H1 (cell line): ENCODE results near the gene SCRN1. TPM values are rescaled to one million over a fixed set of nuclear protein-coding genes. Genes with fewer than 3 reads are reported as not detected.

Experiments
- CTCF ChIA-PET: fragments of 300-600 bp; sonication (Branson Sonifier 250); formaldehyde crosslinking; loops from one replicate; lab custom pipeline; 2021; ENCODE audit not compliant: partially characterized antibody; lab: Charles Lee
- POLR2A ChIA-PET: fragments of 300-600 bp; sonication (Branson Sonifier 250); formaldehyde crosslinking; loops from one replicate; lab custom pipeline; 2021; ENCODE audit warnings: inconsistent platforms; ENCODE audit not compliant: partially characterized antibody; lab: Charles Lee
- DNase-seq, 2 experiments: peaks; one replicate each; pipeline versions ENCODE4 v3.0.0 to v3.0.0-alpha.2; 2010 to 2022; ENCODE audit warnings: low spot score in 2 of 2, low read depth in 1 of 2, mixed read lengths in 1 of 2
- FAIRE-seq: peaks from 2 replicates; lab custom pipeline; 2011; peaks lifted over from hg19 to GRCh38; lab: Jason Lieb, UNC
- H2AFZ ChIP-seq: 2 replicates; pipeline ENCODE4 v1.8.1; 2012; ENCODE audit warnings: low read length, inconsistent platforms
- H2AK5ac ChIP-seq: 2 replicates; pipeline ENCODE4 v1.6.1; 2013; ENCODE audit warnings: low read depth, low read length
- H2BK120ac ChIP-seq: replicated peaks from 2 replicates; pipeline ENCODE3; 2013; ENCODE audit warnings: low read depth, low read length, inconsistent platforms
- H2BK12ac ChIP-seq: 2 replicates; pipeline ENCODE4 v1.6.1; 2013; ENCODE audit warnings: low read depth, low read length
- H2BK15ac ChIP-seq: 2 replicates; pipeline ENCODE4 v1.6.1; 2013; ENCODE audit warnings: low read length
- H2BK20ac ChIP-seq: 2 replicates; pipeline ENCODE4 v1.6.1; 2013; ENCODE audit warnings: low read length
- H2BK5ac ChIP-seq: 2 replicates; pipeline ENCODE4 v1.6.1; 2013; ENCODE audit warnings: low read depth, low read length
- H3K14ac ChIP-seq: 2 replicates; pipeline ENCODE4 v1.6.1; 2013; ENCODE audit warnings: inconsistent platforms; ENCODE audit not compliant: insufficient read length
- H3K18ac ChIP-seq: 2 replicates; pipeline ENCODE4 v1.6.1; 2013; ENCODE audit warnings: low read length; ENCODE audit errors: extremely low read depth
- H3K23ac ChIP-seq: 2 replicates; pipeline ENCODE4 v1.6.1; 2013; ENCODE audit warnings: inconsistent platforms; ENCODE audit not compliant: insufficient read length
- H3K23me2 ChIP-seq: 2 replicates; pipeline ENCODE4 v1.6.1; 2013; ENCODE audit warnings: low read depth, low read length
- H3K27ac ChIP-seq: 2 replicates; pipeline ENCODE4 v1.6.1; 2011; ENCODE audit warnings: low read depth, low read length, inconsistent platforms
- H3K27me3 ChIP-seq, 4 experiments: replicated peaks in 1 of 4; 1 replicate in 1 of 4; 2 replicates in 3 of 4; pipeline versions ENCODE4 v1.6.1 to v1.8.1; 2011 to 2013; ENCODE audit warnings: low read length in 3 of 4, mild to moderate bottlenecking in 3 of 4, inconsistent platforms in 2 of 4, mixed read lengths in 2 of 4, moderate library complexity in 1 of 4; ENCODE audit not compliant: control insufficient read depth in 3 of 4, insufficient read depth in 3 of 4; ENCODE audit errors: extremely low read depth in 1 of 4
- H3K36me3 ChIP-seq, 4 experiments: 2 replicates each; pipeline versions ENCODE4 v1.6.1 to v1.8.1; 2011 to 2013; ENCODE audit warnings: mild to moderate bottlenecking in 4 of 4, low read length in 3 of 4, moderate library complexity in 2 of 4, control low read depth in 1 of 4, inconsistent platforms in 1 of 4; ENCODE audit not compliant: insufficient read depth in 4 of 4, control insufficient read depth in 2 of 4
- H3K4ac ChIP-seq: replicated peaks from 2 replicates; pipeline ENCODE3; 2013; ENCODE audit warnings: low read length, low read depth, mixed read lengths, inconsistent platforms; ENCODE audit not compliant: insufficient read length
- H3K4me1 ChIP-seq, 4 experiments: replicated peaks in 1 of 4; 1 replicate in 1 of 4; 2 replicates in 3 of 4; pipeline versions ENCODE4 v1.6.1 to v1.8.1; 2011 to 2013; ENCODE audit warnings: low read length in 3 of 4, inconsistent platforms in 2 of 4, mixed read lengths in 1 of 4; ENCODE audit not compliant: insufficient read depth in 4 of 4, control insufficient read depth in 3 of 4
- H3K4me2 ChIP-seq, 2 experiments: 2 replicates each; pipeline versions ENCODE4 v1.6.1 to v1.8.1; 2011 to 2013; ENCODE audit warnings: low read depth in 2 of 2, low read length in 2 of 2, control low read depth in 1 of 2, inconsistent platforms in 1 of 2, mild to moderate bottlenecking in 1 of 2; ENCODE audit not compliant: insufficient read depth in 1 of 2
- H3K4me3 ChIP-seq, 4 experiments: fragments of 200-600, 300-600 bp in 1 of 4; sonication (generic), shearing (Covaris generic), sonication (Bioruptor Twin) in 1 of 4; 2 replicates each; pipeline versions ENCODE4 v1.5.1 to v1.8.1; 2011 to 2016; ENCODE audit warnings: low read length in 4 of 4, low read depth in 3 of 4, control low read depth in 2 of 4, inconsistent platforms in 2 of 4, mild to moderate bottlenecking in 2 of 4, mixed read lengths in 1 of 4, moderate library complexity in 1 of 4; ENCODE audit not compliant: insufficient read depth in 2 of 4; ENCODE audit errors: extremely low read depth in 1 of 4
- H3K56ac ChIP-seq: replicated peaks from 2 replicates; pipeline ENCODE3; 2013; ENCODE audit warnings: low read depth, mild to moderate bottlenecking, mixed read lengths, low read length, inconsistent platforms; ENCODE audit not compliant: insufficient read length
- H3K79me1 ChIP-seq: 2 replicates; pipeline ENCODE4 v1.6.1; 2013; ENCODE audit warnings: low read depth, low read length, control low read depth
- H3K79me2 ChIP-seq, 2 experiments: 2 replicates each; pipeline versions ENCODE4 v1.6.1 to v1.8.1; 2012 to 2013; ENCODE audit warnings: low read length in 2 of 2, mild to moderate bottlenecking in 2 of 2, inconsistent platforms in 1 of 2; ENCODE audit not compliant: insufficient read depth in 2 of 2, control insufficient read depth in 1 of 2
- H3K9ac ChIP-seq, 4 experiments: replicated peaks in 1 of 4; 1 replicate in 1 of 4; 2 replicates in 3 of 4; pipeline versions ENCODE4 v1.6.1 to v1.8.1; 2011 to 2013; ENCODE audit warnings: low read depth in 3 of 4, low read length in 3 of 4, control low read depth in 2 of 4, mild to moderate bottlenecking in 2 of 4, moderate library complexity in 2 of 4, inconsistent platforms in 1 of 4; ENCODE audit errors: extremely low read depth in 1 of 4
- H3K9me3 ChIP-seq, 2 experiments: 2 replicates each; pipeline versions ENCODE4 v1.6.1 to v1.8.1; 2012 to 2013; ENCODE audit warnings: mild to moderate bottlenecking in 2 of 2, moderate library complexity in 2 of 2, control low read depth in 1 of 2, inconsistent platforms in 1 of 2, low read depth in 1 of 2, low read length in 1 of 2, mixed read lengths in 1 of 2; ENCODE audit not compliant: insufficient read depth in 2 of 2
- H4K20me1 ChIP-seq, 2 experiments: replicated peaks in 1 of 2; 2 replicates each; pipeline versions ENCODE3 to v1.8.1; 2011 to 2013; ENCODE audit warnings: inconsistent platforms in 2 of 2, low read length in 2 of 2, mild to moderate bottlenecking in 1 of 2; ENCODE audit not compliant: insufficient read depth in 2 of 2, control insufficient read depth in 1 of 2
- H4K5ac ChIP-seq: 2 replicates; pipeline ENCODE4 v1.6.1; 2013; ENCODE audit warnings: low read length, low read depth, mixed read lengths, inconsistent platforms; ENCODE audit not compliant: insufficient read length
- H4K8ac ChIP-seq: 2 replicates; pipeline ENCODE4 v1.8.0; 2013; ENCODE audit warnings: mild to moderate bottlenecking, moderate library complexity, low read length, inconsistent platforms; ENCODE audit not compliant: insufficient read depth; ENCODE audit errors: extremely low read depth
- H4K91ac ChIP-seq: replicated peaks from 2 replicates; pipeline ENCODE3; 2013; ENCODE audit warnings: low read length, mixed read lengths, inconsistent platforms; ENCODE audit not compliant: insufficient read length
- ASH2L ChIP-seq: fragments of 200-600, 300-600 bp; sonication (generic); IDR thresholded peaks from one replicate; pipeline ENCODE4 v1.7.1; 2017; ENCODE audit warnings: low read length
- CBX5 ChIP-seq: fragments of 300-800, 300-1000 bp; sonication (generic); IDR thresholded peaks from 2 replicates; pipeline ENCODE4 v1.7.1; 2016; ENCODE audit warnings: antibody characterized with exemption, low read length, low read depth
- CBX8 ChIP-seq: fragments of 300-800, 300-1000 bp; sonication (generic); IDR thresholded peaks from 2 replicates; pipeline ENCODE4 v1.7.1; 2016; ENCODE audit warnings: low read depth, low read length, borderline replicate concordance
- CREB1 ChIP-seq: IDR thresholded peaks from 2 replicates; pipeline ENCODE4 v1.6.1; 2012; ENCODE audit warnings: inconsistent platforms
- GABPA ChIP-seq: IDR thresholded peaks from 2 replicates; pipeline ENCODE4 v1.6.1; 2011; ENCODE audit warnings: mild to moderate bottlenecking, low read length, moderate library complexity, borderline replicate concordance; ENCODE audit not compliant: insufficient read depth
- HDAC2 ChIP-seq, 2 experiments: fragments of 300-600 bp in 1 of 2; sonication (generic) in 1 of 2; IDR thresholded peaks; 2 replicates each; pipeline ENCODE4 v1.6.1; 2011 to 2012; ENCODE audit warnings: low read depth in 2 of 2, low read length in 2 of 2, mild to moderate bottlenecking in 2 of 2, moderate library complexity in 2 of 2, borderline replicate concordance in 1 of 2, inconsistent platforms in 1 of 2
- JUND ChIP-seq: IDR thresholded peaks from 2 replicates; pipeline ENCODE4 v1.6.1; 2011; ENCODE audit warnings: mild to moderate bottlenecking, improper control_type of control experiment, low read length
- KDM1A ChIP-seq: fragments of 200-600, 300-600 bp; sonication (generic); IDR thresholded peaks from 2 replicates; pipeline ENCODE4 v1.7.1; 2016; ENCODE audit warnings: mild to moderate bottlenecking, low read length, borderline replicate concordance
- KDM5A ChIP-seq: fragments of 200-600 bp; IDR thresholded peaks from 2 replicates; pipeline ENCODE4 v1.7.1; 2012; ENCODE audit warnings: mild to moderate bottlenecking, low read length, inconsistent platforms, mixed read lengths
- NRF1 ChIP-seq: IDR thresholded peaks from 2 replicates; pipeline ENCODE4 v1.6.1; 2011; ENCODE audit warnings: mild to moderate bottlenecking, low read depth, low read length, improper control_type of control experiment
- PHF8 ChIP-seq: fragments of 200-600 bp; sonication (generic); conservative IDR thresholded peaks from 2 replicates; pipeline ENCODE4 v1.7.1; 2012; ENCODE audit warnings: low read depth, mild to moderate bottlenecking, inconsistent platforms, low read length, moderate library complexity
- RBBP5 ChIP-seq: IDR thresholded peaks from 2 replicates; pipeline ENCODE4 v1.7.1; 2012; ENCODE audit warnings: low read depth, mild to moderate bottlenecking, inconsistent platforms, low read length, moderate library complexity, borderline replicate concordance
- SIRT6 ChIP-seq: IDR thresholded peaks from one replicate; pipeline ENCODE4 v1.7.1; 2012; ENCODE audit warnings: low read length, inconsistent platforms
- WGBS, 2 experiments: shearing (Covaris generic) in 1 of 2; methylation state at CpG; one replicate each; pipeline versions ENCODE4 v1.1.6 to v1.1.7; 2013 to 2015; ENCODE audit warnings: low lambda C conversion rate in 2 of 2, mixed read lengths in 2 of 2, inconsistent platforms in 1 of 2, low coverage in 1 of 2, missing lambda C conversion rate in 1 of 2; ENCODE audit not compliant: insufficient replicate concordance in 2 of 2, insufficient coverage in 1 of 2, insufficient read length in 1 of 2; ENCODE audit errors: extremely low coverage in 1 of 2, missing lambda C conversion rate in 1 of 2; 5-methylcytosine and 5-hydroxymethylcytosine counted together
- polyA plus RNA-seq, 7 experiments: library from polyadenylated mRNA; depleted of rRNA in 3 of 7; stranded (reverse) in 5 of 7; unstranded in 2 of 7; fragments of >200 nt in 5 of 7; fragments of 200-250 nt in 2 of 7; gene quantifications; 1 replicate in 5 of 7; 2 replicates in 1 of 7; 4 replicates in 1 of 7; pipeline versions ENCODE4 v1.2.1 to v1.2.3, GENCODE V29; 2011 to 2013; ENCODE audit warnings: missing spikeins in 2 of 7, mixed read lengths in 2 of 7
- total RNA-seq: library from RNA; stranded (reverse); fragmentation: NEBNext Ultra II Directional; extraction: Animal tissue kit (Norgen Biotek cat#: 25700); gene quantifications from 2 replicates; pipeline ENCODE4 v1.2.1, GENCODE V29; 2021

Gene SCRN1
- total and polyA plus RNA-seq, 2 of the 8 experiments (the other 6 are each of a cell fraction or from before 2014, with no cell fraction given): 36.0 to 75.8 TPM

GRCh38 chr7:29873644-29874294 is 115.8 kb downstream of the SCRN1 start:
- Histone ChIP-seq H3K4me2 (no peak overlapping the region), H3K4me1 (no peaks in the 10 kb centered on the region; a peak in 1 of 7 replicates), H3K23me2 (no peaks in the 10 kb centered on the region), H3K23ac (no peak overlapping the region), H4K91ac (no peak overlapping the region), H3K56ac (no peak overlapping the region), H4K8ac (no peak overlapping the region), H2BK120ac (no peak overlapping the region), H2BK12ac (no peak overlapping the region), H3K27me3 (no peaks in the 10 kb centered on the region), H2AK5ac (no peak overlapping the region), H3K18ac (no peak overlapping the region), H3K14ac (no peak overlapping the region), H3K9ac (no peak overlapping the region), H2BK15ac (no peak overlapping the region), H4K20me1 (no peaks in the 10 kb centered on the region), H3K79me2 (no peaks in the 10 kb centered on the region), H3K9me3 (no peaks in the 10 kb centered on the region), H4K5ac (no peak overlapping the region), H3K79me1 (no peaks in the 10 kb centered on the region), H3K4me3 (no peak overlapping the region), H2AFZ (no peak overlapping the region), H2BK20ac (no peak overlapping the region), H2BK5ac (no peak overlapping the region), H3K36me3 (no peaks in the 10 kb centered on the region), H3K27ac (no peak overlapping the region), H3K4ac (no peak overlapping the region)
- POLR2A ChIA-PET: interaction anchor here (1.7 kb wide), 1 partner anchor 48 kb away, joined by 3 read pairs; no protein-coding TSS in a partner anchor
- CTCF ChIA-PET: interaction anchor here (0.7 to 0.9 kb wide), 2 partner anchors 9 to 199 kb away, joined by 3 read pairs; no protein-coding TSS in a partner anchor
- FAIRE-seq: no peak
- no peak for DNase-seq
- WGBS, 2 experiments: 83% methylated on average over 4 of the region's 4 CpGs; no CpG with 5 or more reads in 1 of the 2 experiments
- TF ChIP-seq KDM5A (no peak), NRF1 (no peak), RBBP5 (no peak), PHF8 (no peak), SIRT6 (no peak), GABPA (no peak), KDM1A (no peak), ASH2L (no peak), HDAC2 (IDR thresholded peaks at IDR 0.05; ENCODE audit: borderline replicate concordance in 1 of 2, low read depth in 2 of 2, low read length in 2 of 2) (no peak), CBX8 (no peak), CBX5 (no peak), CREB1 (no peak), JUND (no peak)
